ENCODE data around the gene OTOP3. TPM values are rescaled to one million over a fixed set of nuclear protein-coding genes. Genes with fewer than 3 reads are reported as not detected.

Gene OTOP3
- total RNA-seq, 3 donors from 2014 or later (not counting 1 experiment from before 2014, with no cell fraction given) = not detected

GRCh38 chr17:74916851-74917199 lies 18.9 kb upstream of the OTOP3 start:
- H3K9me3 ChIP-seq (ENCODE audit: control insufficient read depth, insufficient read depth, low read length) = no peaks in the 10 kb centered on the region
- Mint-ChIP-seq H3K27ac (no peak overlapping the region), H3K4me3 (no peak overlapping the region), H3K27me3 (ENCODE audit: low read depth in 2 of 2) (peaks cover 0 to 11% of the 10 kb centered on the region in 2 donors), H3K9me3 (no peaks in the 10 kb centered on the region), H3K4me1 (no peaks in the 10 kb centered on the region), H3K36me3 (no peaks in the 10 kb centered on the region)
- DNase-seq (no peak), ATAC-seq (peak in 1 of 3 donors; percentile 27)
- intact Hi-C loops (cut with micrococcal nuclease) = no loop called here
- peaks cover 9% of the 10 kb centered on the region for H3K4me1 ChIP-seq (ENCODE audit: control insufficient read depth, insufficient read depth, low read length)
- H3K36me3 ChIP-seq (ENCODE audit: control insufficient read depth, insufficient read depth, low read length) = no peaks in the 10 kb centered on the region
- H3K27ac ChIP-seq (ENCODE audit: low read length) = no peak overlapping the region
- no peak for TF ChIP-seq CTCF (IDR thresholded peaks at IDR 0.05)
- 92% methylated on average over 11 of the region's 11 CpGs for WGBS (ENCODE audit: insufficient coverage)
- H3K4me3 ChIP-seq (ENCODE audit: low read length) = no peak overlapping the region
- no peaks in the 10 kb centered on the region for H3K27me3 ChIP-seq (ENCODE audit: control insufficient read depth, insufficient read depth, low read length)

- Histone ChIP-seq H3K9me3 (ENCODE audit: control insufficient read depth, insufficient read depth, low read length) (no peaks in the 10 kb centered on the region), H3K27ac (ENCODE audit: low read length) (no peak overlapping the region), H3K4me3 (ENCODE audit: low read length) (no peak overlapping the region), H3K4me1 (ENCODE audit: control insufficient read depth, insufficient read depth, low read length) (peaks cover 9% of the 10 kb centered on the region), H3K36me3 (ENCODE audit: control insufficient read depth, insufficient read depth, low read length) (no peaks in the 10 kb centered on the region), H3K27me3 (ENCODE audit: control insufficient read depth, insufficient read depth, low read length) (peaks cover 3% of the 10 kb centered on the region)
- ATAC-seq (no peak), DNase-seq (no peak)
- intact Hi-C loops (cut with micrococcal nuclease) = no loop called here
- Mint-ChIP-seq H3K4me3 (no peak overlapping the region), H3K36me3 (no peaks in the 10 kb centered on the region), H3K27me3 (ENCODE audit: low read depth in 2 of 2) (peaks cover 0 to 12% of the 10 kb centered on the region in 2 donors), H3K27ac (no peak overlapping the region), H3K9me3 (no peaks in the 10 kb centered on the region), H3K4me1 (peaks cover 0 to under 1% of the 10 kb centered on the region in 2 donors)
- TF ChIP-seq CTCF (IDR thresholded peaks at IDR 0.05) = no peak
- WGBS (ENCODE audit: insufficient coverage) = 33% methylated on average over 6 of the region's 10 CpGs
These were observed 18.3 kb upstream of the OTOP3 start for GRCh38 chr17:74917430-74917829.

GRCh38 chr17:74918906-74919305 lies 16.8 kb upstream of the OTOP3 start:
- no peaks in the 10 kb centered on the region for H3K36me3 Mint-ChIP-seq

More at GRCh38 chr17:74918906-74919305, 16.8 kb upstream of the OTOP3 start:
- WGBS (ENCODE audit: insufficient coverage) = 93% methylated on average over 5 of the region's 5 CpGs
- Histone ChIP-seq H3K4me3 (ENCODE audit: low read length) (no peak overlapping the region), H3K27ac (ENCODE audit: low read length) (no peak overlapping the region), H3K4me1 (ENCODE audit: control insufficient read depth, insufficient read depth, low read length) (peaks cover 22% of the 10 kb centered on the region), H3K27me3 (ENCODE audit: control insufficient read depth, insufficient read depth, low read length) (peaks cover 12% of the 10 kb centered on the region), H3K36me3 (ENCODE audit: control insufficient read depth, insufficient read depth, low read length) (no peaks in the 10 kb centered on the region), H3K9me3 (ENCODE audit: control insufficient read depth, insufficient read depth, low read length) (no peaks in the 10 kb centered on the region)
- DNase-seq (no peak), ATAC-seq (no peak)
- intact Hi-C loops (cut with micrococcal nuclease) = no loop called here
- Mint-ChIP-seq H3K9me3 (no peaks in the 10 kb centered on the region), H3K27ac (no peak overlapping the region), H3K4me1 (peaks cover 0 to 8% of the 10 kb centered on the region in 2 donors), H3K27me3 (ENCODE audit: low read depth in 2 of 2) (peaks cover 0 to 18% of the 10 kb centered on the region in 2 donors), H3K4me3 (no peak overlapping the region)
- TF ChIP-seq CTCF (IDR thresholded peaks at IDR 0.05) = no peak
